ENCODE measurements around the gene CRNN. TPM values are rescaled to one million over a fixed set of nuclear protein-coding genes. Genes with fewer than 3 reads are reported as not detected.
A peak's percentile ranks its signal among the peaks of the same experiment; 100 is the strongest.

CRNN gene
- total and polyA plus RNA-seq, 3 donors from 2014 or later, result 0.16 to 0.43 TPM; not detected in 1

DNA sequence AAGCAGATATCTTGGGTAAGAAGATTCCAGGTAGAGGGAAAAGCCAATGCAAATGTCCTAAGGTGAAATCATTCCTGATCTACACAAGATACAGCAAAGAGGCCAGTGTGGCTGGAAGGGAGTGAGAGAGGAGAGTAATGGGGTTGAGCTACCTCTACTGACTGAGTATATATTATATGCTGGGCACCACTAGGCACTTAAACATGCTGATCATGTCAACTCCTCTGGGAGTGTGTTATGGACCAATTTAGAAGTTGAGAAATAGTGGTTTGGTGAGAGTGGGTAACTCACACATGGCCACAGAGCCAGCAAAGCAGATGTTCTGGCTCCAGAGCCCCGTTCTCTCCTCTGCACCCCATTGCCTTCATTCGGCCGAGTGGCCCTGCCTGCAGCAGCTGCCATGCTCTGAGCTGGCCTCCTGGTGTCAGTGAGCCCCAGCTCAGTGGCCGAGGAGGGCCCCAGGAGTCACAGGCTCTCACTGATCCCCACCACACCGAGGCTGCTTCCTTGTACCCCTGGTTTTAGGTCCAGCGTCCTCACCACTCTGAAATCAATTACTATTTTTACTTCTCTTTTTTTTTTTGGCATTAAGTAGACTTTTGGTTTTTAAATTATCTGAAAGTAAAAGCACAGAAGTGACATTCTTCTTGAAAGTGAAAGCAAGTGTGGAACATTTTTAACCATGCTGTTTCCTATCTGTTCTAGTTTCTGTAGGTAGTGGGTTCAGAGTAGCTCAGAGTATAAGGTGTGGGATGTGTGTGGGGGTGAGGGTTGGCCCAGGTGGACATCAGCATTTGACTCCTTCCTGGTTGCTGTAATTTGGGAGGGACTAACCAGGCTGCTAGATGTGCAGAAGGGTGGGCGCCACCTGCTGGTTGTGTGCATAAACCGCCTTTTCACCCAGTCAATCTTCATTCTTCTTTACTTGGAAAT, 45.8 kb upstream of the CRNN start:
- DNase-seq, result peak; percentile 82
- intact Hi-C loops (cut with DNase I; ENCODE audit: low total_unique reads), result loop anchor here (10.0 kb wide), 1 partner anchor 275 kb away; no protein-coding TSS in a partner anchor
- Histone ChIP-seq H3K36me3 (ENCODE audit: low read depth, missing control alignments) (no peaks in the 10 kb centered on the region), H3K4me1 (no peaks in the 10 kb centered on the region), H3K27ac (no peak overlapping the region), H3K27me3 (no peaks in the 10 kb centered on the region), H3K4me3 (no peak overlapping the region), H3K9me3 (no peaks in the 10 kb centered on the region)
- 52 to 54% methylated on average over 8 of the region's 8 CpGs for WGBS, 2 donors
- TF ChIP-seq POLR2A (IDR thresholded peaks at IDR 0.05), result no peak
- TF ChIP-seq, protein P1, sequence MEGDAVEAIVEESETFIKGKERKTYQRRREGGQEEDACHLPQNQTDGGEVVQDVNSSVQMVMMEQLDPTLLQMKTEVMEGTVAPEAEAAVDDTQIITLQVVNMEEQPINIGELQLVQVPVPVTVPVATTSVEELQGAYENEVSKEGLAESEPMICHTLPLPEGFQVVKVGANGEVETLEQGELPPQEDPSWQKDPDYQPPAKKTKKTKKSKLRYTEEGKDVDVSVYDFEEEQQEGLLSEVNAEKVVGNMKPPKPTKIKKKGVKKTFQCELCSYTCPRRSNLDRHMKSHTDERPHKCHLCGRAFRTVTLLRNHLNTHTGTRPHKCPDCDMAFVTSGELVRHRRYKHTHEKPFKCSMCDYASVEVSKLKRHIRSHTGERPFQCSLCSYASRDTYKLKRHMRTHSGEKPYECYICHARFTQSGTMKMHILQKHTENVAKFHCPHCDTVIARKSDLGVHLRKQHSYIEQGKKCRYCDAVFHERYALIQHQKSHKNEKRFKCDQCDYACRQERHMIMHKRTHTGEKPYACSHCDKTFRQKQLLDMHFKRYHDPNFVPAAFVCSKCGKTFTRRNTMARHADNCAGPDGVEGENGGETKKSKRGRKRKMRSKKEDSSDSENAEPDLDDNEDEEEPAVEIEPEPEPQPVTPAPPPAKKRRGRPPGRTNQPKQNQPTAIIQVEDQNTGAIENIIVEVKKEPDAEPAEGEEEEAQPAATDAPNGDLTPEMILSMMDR (IDR thresholded peaks at IDR 0.05), result peak; percentile 27 to 75 (median 60)

DNA sequence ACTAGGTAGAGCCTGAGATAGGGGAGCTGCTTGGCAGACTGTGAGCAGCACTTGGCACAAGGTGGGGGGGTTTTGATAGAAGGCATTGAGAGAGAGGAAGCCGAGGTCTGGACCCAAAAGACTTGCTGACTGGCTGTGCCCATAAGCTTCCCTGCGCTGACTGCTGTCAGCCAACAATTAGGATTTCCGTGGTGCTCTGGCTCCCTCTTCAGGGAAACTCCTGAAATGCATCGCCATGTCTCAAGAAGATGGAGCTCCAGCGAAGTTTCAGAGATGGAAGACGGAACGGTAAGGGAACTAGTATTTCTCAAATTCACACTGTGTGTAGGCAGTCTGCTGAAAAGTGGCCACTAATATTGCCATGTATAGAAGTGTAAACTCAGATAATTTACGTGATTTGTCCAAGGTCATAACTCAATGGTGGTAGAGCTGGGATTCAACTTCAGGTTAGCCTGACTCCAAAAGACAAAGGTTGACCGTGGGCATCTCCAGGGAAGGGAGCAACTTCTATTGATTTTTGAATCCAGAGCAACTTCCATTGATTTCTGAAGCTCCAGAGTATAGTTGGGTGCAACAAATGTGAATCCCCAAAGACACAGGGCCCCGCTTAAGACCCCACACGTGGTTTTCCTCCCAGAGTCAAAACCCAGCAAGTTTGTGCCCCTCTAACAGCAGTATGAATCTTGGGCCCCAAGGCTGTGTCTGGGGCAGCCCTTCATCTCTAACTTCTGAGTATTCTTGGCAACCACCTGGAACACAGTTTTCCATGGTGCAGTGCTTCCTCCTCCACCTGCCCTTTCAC, 44.5 kb upstream of the CRNN start:
- TF ChIP-seq, protein P1 (IDR thresholded peaks at IDR 0.05), result peak; percentile 60 to 92 (median 85)
- no peak for TF ChIP-seq POLR2A (IDR thresholded peaks at IDR 0.05)
- no peaks in the 10 kb centered on the region for H3K9me3 ChIP-seq
- H3K4me1 ChIP-seq, result no peaks in the 10 kb centered on the region
- no peak overlapping the region for H3K27ac ChIP-seq
- intact Hi-C loops (cut with DNase I; ENCODE audit: low total_unique reads), result loop anchor here (10.0 kb wide), 1 partner anchor 274 kb away; no protein-coding TSS in a partner anchor
- no peak overlapping the region for H3K4me3 ChIP-seq
- 24 to 26% methylated on average over 11 of the region's 11 CpGs for WGBS, 2 donors
- DNase-seq, result peak; percentile 91
- H3K27me3 ChIP-seq, result no peaks in the 10 kb centered on the region
- no peaks in the 10 kb centered on the region for H3K36me3 ChIP-seq (ENCODE audit: low read depth, missing control alignments)

DNA sequence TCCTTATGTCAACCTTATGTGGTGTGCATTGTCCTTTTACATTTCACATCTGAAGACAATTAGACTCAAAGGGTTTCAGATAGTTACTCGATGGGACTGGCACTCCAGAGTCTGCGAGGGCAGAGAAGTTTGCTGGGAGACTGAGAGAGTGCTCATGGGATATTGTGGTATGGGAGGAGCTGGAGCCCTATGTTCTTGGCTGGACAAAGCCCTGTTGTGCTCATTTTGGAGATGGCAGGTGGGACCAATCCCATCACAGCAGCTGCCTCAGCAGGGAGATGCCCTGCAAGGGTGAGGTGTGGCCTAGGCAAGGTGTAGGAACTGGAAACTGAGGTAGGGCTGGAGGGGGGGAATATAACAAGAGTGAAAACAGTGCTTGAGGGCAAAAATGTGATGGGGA, 43.5 kb upstream of the CRNN start:
- intact Hi-C loops (cut with DNase I; ENCODE audit: low total_unique reads), result loop anchor here (10.0 kb wide), 1 partner anchor 273 kb away; no protein-coding TSS in a partner anchor
- WGBS, 2 donors, result 44 to 92% methylated on average over 2 of the region's 2 CpGs
- no peaks in the 10 kb centered on the region for H3K36me3 ChIP-seq (ENCODE audit: low read depth, missing control alignments)

DNA sequence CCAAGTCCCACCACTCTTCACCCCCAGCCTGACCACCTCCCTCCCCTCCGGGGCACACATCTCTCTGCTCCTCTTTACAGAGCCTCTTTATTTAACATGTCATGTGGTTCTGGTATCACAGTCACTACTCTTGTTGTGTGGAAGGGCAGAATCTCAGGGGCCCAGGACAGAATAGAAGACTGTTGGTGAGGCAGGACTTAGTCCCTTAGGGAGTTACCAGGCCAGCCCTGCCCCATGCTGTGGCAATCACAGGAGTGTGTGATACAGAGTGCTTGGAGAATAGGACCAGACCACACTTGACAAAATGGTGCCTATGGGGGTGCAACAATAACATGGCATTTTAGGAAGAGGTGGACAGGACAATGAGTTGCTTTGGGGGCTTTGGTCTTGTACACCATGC, 43.0 kb upstream of the CRNN start:
- no peaks in the 10 kb centered on the region for H3K9me3 ChIP-seq
- WGBS, 2 donors, result 87 to 100% methylated on average over 1 of the region's 1 CpG
- no peak overlapping the region for H3K27ac ChIP-seq
- DNase-seq, result no peak
- H3K27me3 ChIP-seq, result no peaks in the 10 kb centered on the region
- intact Hi-C loops (cut with DNase I; ENCODE audit: low total_unique reads), result loop anchor here (10.0 kb wide), 1 partner anchor 272 kb away; no protein-coding TSS in a partner anchor
- TF ChIP-seq, protein P1 (IDR thresholded peaks at IDR 0.05), result no peak
- no peak for TF ChIP-seq POLR2A (IDR thresholded peaks at IDR 0.05)
- no peaks in the 10 kb centered on the region for H3K36me3 ChIP-seq (ENCODE audit: low read depth, missing control alignments)
- no peak overlapping the region for H3K4me3 ChIP-seq
- no peaks in the 10 kb centered on the region for H3K4me1 ChIP-seq

More for the DNA sequence above, 43.5 kb upstream of the CRNN start:
- TF ChIP-seq, protein P1 (IDR thresholded peaks at IDR 0.05), result no peak
- TF ChIP-seq POLR2A (IDR thresholded peaks at IDR 0.05), result no peak
- Histone ChIP-seq H3K4me1 (no peaks in the 10 kb centered on the region), H3K9me3 (no peaks in the 10 kb centered on the region), H3K27me3 (no peaks in the 10 kb centered on the region), H3K4me3 (no peak overlapping the region), H3K27ac (no peak overlapping the region)
- no peak for DNase-seq
